Tibial nerve (tissue), 4 donors: ENCODE results near the gene ERBIN.

Experiments
- CTCF ChIP-seq, 5 experiments: fragments of 200-600 bp in 3 of 5; fragments of 450-650 bp in 2 of 5; sonication (generic) in 3 of 5; IDR thresholded peaks; one replicate each; pipeline ENCODE4 v1.5.1; 2016 to 2019; ENCODE audit warnings: antibody characterized with exemption in 5 of 5, mild to moderate bottlenecking in 3 of 5, moderate library complexity in 2 of 5
- EP300 ChIP-seq, 2 donors: sonication (generic); formaldehyde crosslinking; IDR thresholded peaks; one replicate each; pipeline ENCODE4 v1.6.1; 2017; ENCODE audit warnings: antibody characterized with exemption in 2 of 2, mild to moderate bottlenecking in 1 of 2
- POLR2A ChIP-seq, 2 donors: fragments of 450-650 bp; IDR thresholded peaks; one replicate each; pipeline ENCODE4 v1.6.1; 2017; ENCODE audit warnings: antibody characterized with exemption in 2 of 2, mild to moderate bottlenecking in 2 of 2, moderate library complexity in 2 of 2

GRCh38 chr5:65892801-65893200, 33.6 kb upstream of the ERBIN start:
- no peak for TF ChIP-seq CTCF (IDR thresholded peaks at IDR 0.05)
- TF ChIP-seq POLR2A (IDR thresholded peaks at IDR 0.05): no peak
- no peak for TF ChIP-seq EP300 (IDR thresholded peaks at IDR 0.05)
